SK-N-SH (cell line): ENCODE data around the gene OR7G2. TPM values are rescaled to one million over a fixed set of nuclear protein-coding genes. Genes with fewer than 3 reads are reported as not detected.

Experiments
- CTCF ChIA-PET: fragments of 300-600, 350-600 bp; formaldehyde crosslinking; extraction: SDS; loops from one replicate; lab custom pipeline; 2021; lab: Yijun Ruan, JAX
- POLR2A ChIA-PET: fragments of 350-600 bp; sonication (Branson Sonifier 250); formaldehyde crosslinking; extraction: SDS; loops from one replicate; lab custom pipeline; 2020; ENCODE audit warnings: antibody characterized with exemption, inconsistent platforms; lab: Yijun Ruan, JAX
- DNase-seq: peaks from one replicate; pipeline ENCODE4 v3.0.0; 2012
- H2AFZ ChIP-seq: fragments of 200-600 bp; sonication (generic); 2 replicates; pipeline ENCODE4 v1.8.1; 2016; ENCODE audit warnings: antibody characterized with exemption, mild to moderate bottlenecking, low read depth
- H3F3A ChIP-seq: fragments of 200-600 bp; sonication (generic); replicated peaks from 2 replicates; pipeline ENCODE3; 2016; ENCODE audit warnings: antibody characterized with exemption, mild to moderate bottlenecking; ENCODE audit not compliant: insufficient read depth
- H3K27ac ChIP-seq, 2 experiments: fragments of 200-500 bp in 1 of 2; fragments of 200-600 bp in 1 of 2; sonication (Bioruptor generic) in 1 of 2; sonication (generic), shearing (Covaris generic) in 1 of 2; 2 replicates each; pipeline versions ENCODE4 v1.5.1 to v1.6.1; 2014 to 2016; ENCODE audit warnings: low read depth in 2 of 2, inconsistent platforms in 1 of 2, low read length in 1 of 2, mild to moderate bottlenecking in 1 of 2, mixed read lengths in 1 of 2
- H3K27me3 ChIP-seq: fragments of 200-600 bp; sonication (generic), shearing (Covaris generic); 2 replicates; pipeline ENCODE4 v1.6.1; 2016; ENCODE audit warnings: mixed run types; ENCODE audit not compliant: insufficient read depth
- H3K36me3 ChIP-seq, 2 experiments: fragments of 200-500 bp in 1 of 2; fragments of 200-600 bp in 1 of 2; sonication (Bioruptor generic) in 1 of 2; sonication (generic) in 1 of 2; replicated peaks in 1 of 2; 2 replicates each; pipeline versions ENCODE3 to v1.5.1; 2014 to 2016; ENCODE audit warnings: low read length in 1 of 2, mild to moderate bottlenecking in 1 of 2; ENCODE audit not compliant: insufficient read depth in 2 of 2, control insufficient read depth in 1 of 2
- H3K4me1 ChIP-seq, 2 experiments: fragments of 200-500 bp in 1 of 2; fragments of 200-600 bp in 1 of 2; sonication (Bioruptor generic) in 1 of 2; sonication (generic), shearing (Covaris generic) in 1 of 2; 2 replicates each; pipeline versions ENCODE4 v1.5.1 to v1.6.1; 2014 to 2016; ENCODE audit warnings: low read depth in 1 of 2, low read length in 1 of 2, mixed run types in 1 of 2; ENCODE audit not compliant: insufficient read depth in 2 of 2, control insufficient read depth in 1 of 2
- H3K4me2 ChIP-seq: fragments of 200-600 bp; sonication (generic), shearing (Covaris generic); 2 replicates; pipeline ENCODE4 v1.6.1; 2017; ENCODE audit warnings: mixed run types
- H3K4me3 ChIP-seq, 2 experiments: fragments of 200-500 bp in 1 of 2; fragments of 200-600 bp in 1 of 2; sonication (Bioruptor generic) in 1 of 2; sonication (generic), shearing (Covaris generic) in 1 of 2; 2 replicates each; pipeline versions ENCODE4 v1.5.1 to v1.8.1; 2014 to 2016; ENCODE audit warnings: low read depth in 2 of 2, inconsistent platforms in 1 of 2, low read length in 1 of 2, mild to moderate bottlenecking in 1 of 2, mixed read lengths in 1 of 2, moderate library complexity in 1 of 2
- H3K79me2 ChIP-seq: fragments of 200-600 bp; sonication (generic); 2 replicates; pipeline ENCODE4 v1.8.1; 2017; ENCODE audit warnings: mild to moderate bottlenecking; ENCODE audit not compliant: insufficient read depth
- H3K9ac ChIP-seq: fragments of 200-600 bp; sonication (generic); 2 replicates; pipeline ENCODE4 v1.6.1; 2017; ENCODE audit warnings: mixed run types
- H3K9me2 ChIP-seq: fragments of 200-600 bp; sonication (generic); 2 replicates; pipeline ENCODE4 v1.6.1; 2017; ENCODE audit warnings: mixed run types
- H3K9me3 ChIP-seq: fragments of 200-600 bp; sonication (generic); 2 replicates; pipeline ENCODE4 v1.6.1; 2017; ENCODE audit warnings: mixed run types, mild to moderate bottlenecking, moderate library complexity
- H4K20me1 ChIP-seq: fragments of 200-600 bp; sonication (generic); 2 replicates; pipeline ENCODE4 v1.6.1; 2017; ENCODE audit warnings: mild to moderate bottlenecking, mixed run types; ENCODE audit not compliant: insufficient read depth
- ELF1 ChIP-seq: IDR thresholded peaks from 2 replicates; pipeline ENCODE4 v1.4.0; 2012
- EP300 ChIP-seq, 2 experiments: IDR thresholded peaks; 2 replicates each; pipeline versions ENCODE4 v1.4.0 to v1.6.1; 2012; ENCODE audit warnings: borderline replicate concordance in 1 of 2, low read depth in 1 of 2, low read length in 1 of 2
- FOSL2 ChIP-seq: IDR thresholded peaks from 2 replicates; pipeline ENCODE4 v1.4.0; 2012; ENCODE audit warnings: low read depth, mild to moderate bottlenecking, moderate library complexity, borderline replicate concordance
- GABPA ChIP-seq: IDR thresholded peaks from 2 replicates; pipeline ENCODE4 v1.4.0; 2012; ENCODE audit warnings: low read depth, mild to moderate bottlenecking
- JUND ChIP-seq: IDR thresholded peaks from 2 replicates; pipeline ENCODE4 v1.4.0; 2012
- MEF2A ChIP-seq: IDR thresholded peaks from 2 replicates; pipeline ENCODE4 v1.4.0; 2012; ENCODE audit warnings: low read depth, borderline replicate concordance
- NFIC ChIP-seq: IDR thresholded peaks from 2 replicates; pipeline ENCODE4 v1.4.0; 2012; ENCODE audit warnings: borderline replicate concordance
- RAD21 ChIP-seq: IDR thresholded peaks from 2 replicates; pipeline ENCODE4 v1.6.1; 2012; ENCODE audit warnings: mild to moderate bottlenecking, low read length
- RCOR1 ChIP-seq: fragments of 150-350 bp; IDR thresholded peaks from 2 replicates; pipeline ENCODE4 v1.6.1; 2017; ENCODE audit warnings: antibody characterized with exemption, low read length
- RFX5 ChIP-seq: IDR thresholded peaks from 2 replicates; pipeline ENCODE4 v1.6.1; 2012; ENCODE audit warnings: mild to moderate bottlenecking, improper control_type of control experiment, low read length
- RXRA ChIP-seq: IDR thresholded peaks from 2 replicates; pipeline ENCODE4 v1.4.0; 2012; ENCODE audit warnings: low read depth, mild to moderate bottlenecking, borderline replicate concordance
- SIN3A ChIP-seq: IDR thresholded peaks from 2 replicates; pipeline ENCODE4 v1.6.1; 2012; ENCODE audit warnings: low read depth, mild to moderate bottlenecking, low read length, moderate library complexity, borderline replicate concordance
- TEAD4 ChIP-seq: IDR thresholded peaks from 2 replicates; pipeline ENCODE4 v1.4.0; 2012; ENCODE audit warnings: mild to moderate bottlenecking, borderline replicate concordance; ENCODE audit not compliant: insufficient read depth
- YY1 ChIP-seq: IDR thresholded peaks from 2 replicates; pipeline ENCODE4 v1.4.0; 2012; ENCODE audit warnings: low read depth, mild to moderate bottlenecking
- WGBS: methylation state at CpG from one replicate; pipeline ENCODE4 v1.1.6; 2017; ENCODE audit warnings: low lambda C conversion rate; 5-methylcytosine and 5-hydroxymethylcytosine counted together
- polyA plus RNA-seq, 3 experiments: library from polyadenylated mRNA; depleted of rRNA; stranded (reverse); fragments of >200 nt; gene quantifications; 2 replicates each; pipeline ENCODE4 v1.2.3, GENCODE V29; 2012
- TF ChIP-seq, protein P1 (sequence below): IDR thresholded peaks from 2 replicates; pipeline ENCODE4; 2012
- TF ChIP-seq, protein P2 (sequence below): fragments of 200-600 bp; sonication (generic); IDR thresholded peaks from 2 replicates; pipeline ENCODE4 v1.6.1; 2017; ENCODE audit warnings: antibody characterized with exemption, mild to moderate bottlenecking, moderate library complexity
- TF ChIP-seq, protein P3 (sequence below): IDR thresholded peaks from 2 replicates; pipeline ENCODE4 v1.4.0; 2012; ENCODE audit warnings: low read depth, borderline replicate concordance
- TF ChIP-seq, protein P4 (sequence below): IDR thresholded peaks from 2 replicates; pipeline ENCODE4 v1.4.0; 2012; ENCODE audit warnings: low read depth, borderline replicate concordance
- TF ChIP-seq, protein P5 (sequence below): IDR thresholded peaks from 2 replicates; pipeline ENCODE4 v1.6.1; 2012; ENCODE audit warnings: mild to moderate bottlenecking, low read depth, low read length, moderate library complexity
- TF ChIP-seq, protein P6 (sequence below): IDR thresholded peaks from 2 replicates; pipeline ENCODE4 v1.4.0; 2012; ENCODE audit warnings: low read depth

OR7G2 gene
- polyA plus RNA-seq, 1 of the 3 experiments (the other 2 are of a cell fraction) = not detected

DNA sequence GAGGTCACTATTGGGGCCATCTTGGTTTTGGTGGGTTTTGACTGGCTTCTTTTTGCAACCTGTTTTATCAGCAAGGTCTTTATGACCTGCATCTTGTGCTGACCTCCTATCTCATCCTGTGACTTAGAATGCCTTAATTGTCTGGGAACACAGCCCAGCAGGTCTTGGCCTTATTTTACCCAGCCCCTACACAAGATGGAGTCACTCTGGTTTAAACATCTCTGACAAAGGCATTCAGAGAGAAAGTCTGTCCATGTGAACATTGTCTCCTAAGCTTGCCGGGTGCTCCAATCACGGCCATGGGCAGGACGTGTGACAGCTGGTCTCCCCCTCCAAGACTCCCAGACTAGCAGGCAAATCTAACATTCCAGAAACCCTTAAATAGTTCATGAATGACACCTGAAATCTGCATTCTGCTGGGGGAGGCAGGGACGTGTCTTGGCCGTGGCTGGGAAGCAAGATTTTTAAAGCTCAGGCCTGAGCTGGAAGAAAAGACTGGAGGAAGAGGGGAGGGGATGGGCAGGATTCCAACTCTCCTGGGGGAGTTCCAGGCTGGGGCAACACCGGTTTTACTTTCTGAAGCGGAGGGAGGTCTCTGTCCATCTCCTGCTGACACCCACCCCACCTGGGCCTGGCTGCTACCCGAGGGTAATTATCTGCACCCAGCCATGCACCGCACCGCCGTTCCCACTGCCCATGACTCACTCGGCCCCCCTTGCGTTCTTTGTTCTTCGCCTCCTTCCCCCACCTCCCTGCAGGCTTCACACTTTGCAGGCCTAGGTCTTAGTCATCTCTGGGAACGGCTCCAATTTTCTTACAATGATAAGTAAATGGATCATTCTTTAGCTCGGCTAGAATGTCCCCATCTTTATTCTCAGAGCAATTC lies 32.0 kb downstream of the OR7G2 start:
- Histone ChIP-seq H3K4me2 (peak overlapping the region; percentile 39; the same call in 1 of the 2 replicates), H3K79me2 (no peaks in the 10 kb centered on the region), H3K9me2 (no peaks in the 10 kb centered on the region), H3K27me3 (no peaks in the 10 kb centered on the region; the same call in 1 of the 2 replicates), H3F3A (peaks cover 10% of the 10 kb centered on the region), H3K4me3 (no peak overlapping the region), H3K4me1 (peaks cover 0 to 9% of the 10 kb centered on the region in 2 experiments; a peak in 2 of 4 replicates), H3K9me3 (no peaks in the 10 kb centered on the region), H3K9ac (no peak overlapping the region; the same call in 1 of the 2 replicates), H3K27ac (peak overlapping the region in 1 of 2 experiments; percentile 49; a peak in 3 of 4 replicates), H4K20me1 (no peaks in the 10 kb centered on the region), H2AFZ (peak overlapping the region; percentile 37; the same call in 1 of the 2 replicates), H3K36me3 (no peaks in the 10 kb centered on the region)
- WGBS = 7% methylated on average over 13 of the region's 16 CpGs
- ChIA-PET CTCF (interaction anchor here (0.5 to 0.6 kb wide), 2 partner anchors 194 to 460 kb away, joined by 3 to 4 read pairs; no protein-coding TSS in a partner anchor), POLR2A (no interaction called here)
- peak; percentile 30 for DNase-seq
- TF ChIP-seq MEF2A (no peak; the same call in 1 of the 2 replicates), EP300 (IDR thresholded peaks at IDR 0.05; ENCODE audit: borderline replicate concordance in 1 of 2, low read depth in 1 of 2, low read length in 1 of 2) (peak; percentile 12 to 89; a peak in 2 of 4 replicates), RAD21 (no peak), TEAD4 (peak; percentile 44), NFIC (peak; percentile 98), GABPA (no peak), FOSL2 (peak; percentile 99), JUND (peak; percentile 99), RFX5 (no peak), RXRA (0 out of 2 replicates have a peak, but pooled peaks have one; percentile 62), YY1 (no peak; the same call in 1 of the 2 replicates), SIN3A (0 out of 2 replicates have a peak, but pooled peaks have one; percentile 35), ELF1 (0 out of 2 replicates have a peak, but pooled peaks have one; percentile 18), RCOR1 (no peak)
- TF ChIP-seq, protein P1, sequence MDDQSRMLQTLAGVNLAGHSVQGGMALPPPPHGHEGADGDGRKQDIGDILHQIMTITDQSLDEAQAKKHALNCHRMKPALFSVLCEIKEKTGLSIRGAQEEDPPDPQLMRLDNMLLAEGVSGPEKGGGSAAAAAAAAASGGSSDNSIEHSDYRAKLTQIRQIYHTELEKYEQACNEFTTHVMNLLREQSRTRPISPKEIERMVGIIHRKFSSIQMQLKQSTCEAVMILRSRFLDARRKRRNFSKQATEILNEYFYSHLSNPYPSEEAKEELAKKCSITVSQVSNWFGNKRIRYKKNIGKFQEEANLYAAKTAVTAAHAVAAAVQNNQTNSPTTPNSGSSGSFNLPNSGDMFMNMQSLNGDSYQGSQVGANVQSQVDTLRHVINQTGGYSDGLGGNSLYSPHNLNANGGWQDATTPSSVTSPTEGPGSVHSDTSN = peak; percentile 80
- TF ChIP-seq, protein P2, sequence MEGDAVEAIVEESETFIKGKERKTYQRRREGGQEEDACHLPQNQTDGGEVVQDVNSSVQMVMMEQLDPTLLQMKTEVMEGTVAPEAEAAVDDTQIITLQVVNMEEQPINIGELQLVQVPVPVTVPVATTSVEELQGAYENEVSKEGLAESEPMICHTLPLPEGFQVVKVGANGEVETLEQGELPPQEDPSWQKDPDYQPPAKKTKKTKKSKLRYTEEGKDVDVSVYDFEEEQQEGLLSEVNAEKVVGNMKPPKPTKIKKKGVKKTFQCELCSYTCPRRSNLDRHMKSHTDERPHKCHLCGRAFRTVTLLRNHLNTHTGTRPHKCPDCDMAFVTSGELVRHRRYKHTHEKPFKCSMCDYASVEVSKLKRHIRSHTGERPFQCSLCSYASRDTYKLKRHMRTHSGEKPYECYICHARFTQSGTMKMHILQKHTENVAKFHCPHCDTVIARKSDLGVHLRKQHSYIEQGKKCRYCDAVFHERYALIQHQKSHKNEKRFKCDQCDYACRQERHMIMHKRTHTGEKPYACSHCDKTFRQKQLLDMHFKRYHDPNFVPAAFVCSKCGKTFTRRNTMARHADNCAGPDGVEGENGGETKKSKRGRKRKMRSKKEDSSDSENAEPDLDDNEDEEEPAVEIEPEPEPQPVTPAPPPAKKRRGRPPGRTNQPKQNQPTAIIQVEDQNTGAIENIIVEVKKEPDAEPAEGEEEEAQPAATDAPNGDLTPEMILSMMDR = no peak
- TF ChIP-seq, protein P3, sequence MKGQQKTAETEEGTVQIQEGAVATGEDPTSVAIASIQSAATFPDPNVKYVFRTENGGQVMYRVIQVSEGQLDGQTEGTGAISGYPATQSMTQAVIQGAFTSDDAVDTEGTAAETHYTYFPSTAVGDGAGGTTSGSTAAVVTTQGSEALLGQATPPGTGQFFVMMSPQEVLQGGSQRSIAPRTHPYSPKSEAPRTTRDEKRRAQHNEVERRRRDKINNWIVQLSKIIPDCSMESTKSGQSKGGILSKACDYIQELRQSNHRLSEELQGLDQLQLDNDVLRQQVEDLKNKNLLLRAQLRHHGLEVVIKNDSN = 0 out of 2 replicates have a peak, but pooled peaks have one; percentile 28
- TF ChIP-seq, protein P4, sequence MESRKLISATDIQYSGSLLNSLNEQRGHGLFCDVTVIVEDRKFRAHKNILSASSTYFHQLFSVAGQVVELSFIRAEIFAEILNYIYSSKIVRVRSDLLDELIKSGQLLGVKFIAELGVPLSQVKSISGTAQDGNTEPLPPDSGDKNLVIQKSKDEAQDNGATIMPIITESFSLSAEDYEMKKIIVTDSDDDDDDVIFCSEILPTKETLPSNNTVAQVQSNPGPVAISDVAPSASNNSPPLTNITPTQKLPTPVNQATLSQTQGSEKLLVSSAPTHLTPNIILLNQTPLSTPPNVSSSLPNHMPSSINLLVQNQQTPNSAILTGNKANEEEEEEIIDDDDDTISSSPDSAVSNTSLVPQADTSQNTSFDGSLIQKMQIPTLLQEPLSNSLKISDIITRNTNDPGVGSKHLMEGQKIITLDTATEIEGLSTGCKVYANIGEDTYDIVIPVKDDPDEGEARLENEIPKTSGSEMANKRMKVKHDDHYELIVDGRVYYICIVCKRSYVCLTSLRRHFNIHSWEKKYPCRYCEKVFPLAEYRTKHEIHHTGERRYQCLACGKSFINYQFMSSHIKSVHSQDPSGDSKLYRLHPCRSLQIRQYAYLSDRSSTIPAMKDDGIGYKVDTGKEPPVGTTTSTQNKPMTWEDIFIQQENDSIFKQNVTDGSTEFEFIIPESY = peak; percentile 63; the same call in 1 of the 2 replicates
- TF ChIP-seq, protein P5, sequence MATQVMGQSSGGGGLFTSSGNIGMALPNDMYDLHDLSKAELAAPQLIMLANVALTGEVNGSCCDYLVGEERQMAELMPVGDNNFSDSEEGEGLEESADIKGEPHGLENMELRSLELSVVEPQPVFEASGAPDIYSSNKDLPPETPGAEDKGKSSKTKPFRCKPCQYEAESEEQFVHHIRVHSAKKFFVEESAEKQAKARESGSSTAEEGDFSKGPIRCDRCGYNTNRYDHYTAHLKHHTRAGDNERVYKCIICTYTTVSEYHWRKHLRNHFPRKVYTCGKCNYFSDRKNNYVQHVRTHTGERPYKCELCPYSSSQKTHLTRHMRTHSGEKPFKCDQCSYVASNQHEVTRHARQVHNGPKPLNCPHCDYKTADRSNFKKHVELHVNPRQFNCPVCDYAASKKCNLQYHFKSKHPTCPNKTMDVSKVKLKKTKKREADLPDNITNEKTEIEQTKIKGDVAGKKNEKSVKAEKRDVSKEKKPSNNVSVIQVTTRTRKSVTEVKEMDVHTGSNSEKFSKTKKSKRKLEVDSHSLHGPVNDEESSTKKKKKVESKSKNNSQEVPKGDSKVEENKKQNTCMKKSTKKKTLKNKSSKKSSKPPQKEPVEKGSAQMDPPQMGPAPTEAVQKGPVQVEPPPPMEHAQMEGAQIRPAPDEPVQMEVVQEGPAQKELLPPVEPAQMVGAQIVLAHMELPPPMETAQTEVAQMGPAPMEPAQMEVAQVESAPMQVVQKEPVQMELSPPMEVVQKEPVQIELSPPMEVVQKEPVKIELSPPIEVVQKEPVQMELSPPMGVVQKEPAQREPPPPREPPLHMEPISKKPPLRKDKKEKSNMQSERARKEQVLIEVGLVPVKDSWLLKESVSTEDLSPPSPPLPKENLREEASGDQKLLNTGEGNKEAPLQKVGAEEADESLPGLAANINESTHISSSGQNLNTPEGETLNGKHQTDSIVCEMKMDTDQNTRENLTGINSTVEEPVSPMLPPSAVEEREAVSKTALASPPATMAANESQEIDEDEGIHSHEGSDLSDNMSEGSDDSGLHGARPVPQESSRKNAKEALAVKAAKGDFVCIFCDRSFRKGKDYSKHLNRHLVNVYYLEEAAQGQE = peak; percentile 61; the same call in 1 of the 2 replicates
- TF ChIP-seq, protein P6, sequence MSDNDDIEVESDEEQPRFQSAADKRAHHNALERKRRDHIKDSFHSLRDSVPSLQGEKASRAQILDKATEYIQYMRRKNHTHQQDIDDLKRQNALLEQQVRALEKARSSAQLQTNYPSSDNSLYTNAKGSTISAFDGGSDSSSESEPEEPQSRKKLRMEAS = peak; percentile 82
